CD4-positive, alpha-beta T cell treated with Interleukin-10 for 1 hour (primary cell): Measurements from ENCODE around the gene SENP1.
A peak's percentile ranks its signal among the peaks of the same experiment; 100 is the strongest.

ENCODE experiments used
- DNase-seq: peaks from one replicate; pipeline ENCODE4 v3.0.0-alpha.2; 2020

SENP1 gene

GRCh38 chr12:48110691-48111311, 4.9 kb upstream of the SENP1 start:
- no peak for DNase-seq

- no peak for DNase-seq
Measured at GRCh38 chr12:48109424-48109823, 3.5 kb upstream of the SENP1 start.

- DNase-seq, result peak; percentile 3
Measured at GRCh38 chr12:48106681-48107613, 1.1 kb upstream of the SENP1 start.

- peak; percentile 70 for DNase-seq
Measured at GRCh38 chr12:48105321-48105866, 485 bp downstream of the SENP1 start.

GRCh38 chr12:48104531-48104930, 1.3 kb downstream of the SENP1 start:
- DNase-seq, result no peak

- DNase-seq, result no peak
Measured at GRCh38 chr12:48092611-48093010, 13.3 kb downstream of the SENP1 start.

GRCh38 chr12:48086327-48086726, 19.6 kb downstream of the SENP1 start:
- DNase-seq, result no peak

- no peak for DNase-seq
Measured at GRCh38 chr12:48084841-48085460, 20.9 kb downstream of the SENP1 start.

GRCh38 chr12:48084066-48084465, 21.8 kb downstream of the SENP1 start:
- DNase-seq, result peak; percentile 10

- DNase-seq, result no peak
Measured at GRCh38 chr12:48080821-48081220, 25.1 kb downstream of the SENP1 start.

GRCh38 chr12:48080285-48080684, 25.6 kb downstream of the SENP1 start:
- no peak for DNase-seq

- DNase-seq, result no peak
Measured at GRCh38 chr12:48078901-48079300, 27.0 kb downstream of the SENP1 start.

GRCh38 chr12:48077111-48077510, 28.8 kb downstream of the SENP1 start:
- DNase-seq, result no peak

GRCh38 chr12:48075832-48076231, 30.0 kb downstream of the SENP1 start:
- no peak for DNase-seq

GRCh38 chr12:48074266-48074665, 31.6 kb downstream of the SENP1 start:
- no peak for DNase-seq

- no peak for DNase-seq
Measured at GRCh38 chr12:48072266-48072665, 33.6 kb downstream of the SENP1 start.

GRCh38 chr12:48071808-48072207, 34.1 kb downstream of the SENP1 start:
- no peak for DNase-seq

GRCh38 chr12:48070731-48071130, 35.1 kb downstream of the SENP1 start:
- DNase-seq, result no peak

- DNase-seq, result no peak
Measured at GRCh38 chr12:48070033-48070432, 35.8 kb downstream of the SENP1 start.

- DNase-seq, result no peak
Measured at GRCh38 chr12:48069241-48069640, 36.6 kb downstream of the SENP1 start.

- DNase-seq, result no peak
Measured at GRCh38 chr12:48068457-48068856, 37.4 kb downstream of the SENP1 start.

- no peak for DNase-seq
Measured at GRCh38 chr12:48067250-48067938, 38.5 kb downstream of the SENP1 start.

GRCh38 chr12:48065041-48065440, 40.8 kb downstream of the SENP1 start:
- DNase-seq, result no peak
